Gastroesophageal sphincter (tissue), 4 donors: Measurements from ENCODE around the gene FAM20A. TPM values are rescaled to one million over a fixed set of nuclear protein-coding genes. Genes with fewer than 3 reads are reported as not detected.
A peak's percentile ranks its signal among the peaks of the same experiment; 100 is the strongest.

Source experiments
- ATAC-seq: fragments of 150-250 bp; one replicate; pipeline ENCODE4 v1.9.1; 2016; ENCODE audit warnings: mild to moderate bottlenecking, moderate library complexity
- H3K27ac ChIP-seq, 4 donors: fragments of 200-600 bp; sonication (generic) in 3 of 4; 1 replicate in 3 of 4; 2 replicates in 1 of 4; pipeline ENCODE4 v1.5.1; 2016 to 2019
- H3K27me3 ChIP-seq: fragments of 200-600 bp; sonication (generic); one replicate; pipeline ENCODE4 v1.5.1; 2019
- H3K36me3 ChIP-seq, 2 donors: fragments of 200-600 bp; sonication (generic); one replicate each; pipeline ENCODE4 v1.5.1; 2019; ENCODE audit warnings: control low read depth in 1 of 2
- H3K4me1 ChIP-seq, 3 donors: fragments of 200-600 bp; sonication (generic); 1 replicate in 2 of 3; 2 replicates in 1 of 3; pipeline ENCODE4 v1.5.1; 2016 to 2019; ENCODE audit warnings: control low read depth in 2 of 3
- H3K4me3 ChIP-seq, 2 donors: fragments of 200-600 bp; sonication (generic); one replicate each; pipeline ENCODE4 v1.5.1; 2019; ENCODE audit warnings: mild to moderate bottlenecking in 1 of 2, moderate library complexity in 1 of 2
- H3K9me3 ChIP-seq, 3 donors: fragments of 200-600 bp; sonication (generic); one replicate each; pipeline ENCODE4 v1.5.1; 2017 to 2019; ENCODE audit warnings: control low read depth in 2 of 3
- CTCF ChIP-seq, 4 experiments: fragments of 200-600 bp in 2 of 4; fragments of 450-650 bp in 2 of 4; sonication (generic) in 1 of 4; IDR thresholded peaks; one replicate each; pipeline ENCODE4 v1.5.1; 2017 to 2019; ENCODE audit warnings: antibody characterized with exemption in 4 of 4, mild to moderate bottlenecking in 2 of 4, moderate library complexity in 2 of 4
- EP300 ChIP-seq: sonication (generic); formaldehyde crosslinking; IDR thresholded peaks from one replicate; pipeline ENCODE4 v1.6.1; 2017; ENCODE audit warnings: antibody characterized with exemption, mild to moderate bottlenecking
- POLR2A ChIP-seq, 2 donors: fragments of 450-650 bp; IDR thresholded peaks; one replicate each; pipeline ENCODE4 v1.6.1; 2017; ENCODE audit warnings: antibody characterized with exemption in 2 of 2, mild to moderate bottlenecking in 2 of 2, moderate library complexity in 1 of 2
- POLR2AphosphoS5 ChIP-seq: sonication (generic); formaldehyde crosslinking; IDR thresholded peaks from one replicate; pipeline ENCODE4 v1.6.1; 2017; ENCODE audit warnings: antibody characterized with exemption
- WGBS, 2 donors: methylation state at CpG; one replicate each; pipeline ENCODE4 v1.1.5; 2018; ENCODE audit warnings: low coverage in 1 of 2; 5-methylcytosine and 5-hydroxymethylcytosine counted together
- total RNA-seq, 4 donors: library from RNA; depleted of rRNA; stranded (reverse); fragments of >200 nt; gene quantifications; one replicate each; pipeline ENCODE4 v1.1.0, GENCODE V29; 2016

The FAM20A gene
- total RNA-seq, 4 donors from 2014 or later: 1.4 to 13.7 (median 2.9) TPM

DNA sequence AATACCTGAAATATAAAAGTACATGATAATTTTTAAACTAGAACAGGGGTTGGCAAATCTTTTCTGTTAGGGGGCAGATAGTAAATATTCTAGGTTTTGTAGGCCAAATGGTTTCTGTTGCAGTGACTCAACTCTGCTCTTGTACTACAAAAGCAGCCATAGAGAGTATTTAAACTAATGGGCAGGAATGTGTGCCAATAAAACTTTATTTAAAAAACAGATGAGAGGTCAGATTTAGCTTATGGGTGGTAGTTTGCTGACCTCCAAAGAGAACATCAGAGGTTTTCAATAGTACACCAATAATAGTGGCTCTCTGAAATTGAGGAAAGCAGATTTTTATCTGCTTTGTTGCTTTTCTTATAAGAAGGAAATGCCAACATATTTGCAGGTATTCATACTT, 15.2 kb upstream of the FAM20A start:
- ATAC-seq: no peak
- Histone ChIP-seq H3K9me3 (no peaks in the 10 kb centered on the region), H3K4me1 (no peaks in the 10 kb centered on the region), H3K27me3 (no peaks in the 10 kb centered on the region), H3K27ac (no peak overlapping the region), H3K36me3 (no peaks in the 10 kb centered on the region), H3K4me3 (no peak overlapping the region)
- TF ChIP-seq POLR2AphosphoS5 (no peak), EP300 (no peak), CTCF (IDR thresholded peaks at IDR 0.05) (no peak)

- 85 to 91% methylated on average over 5 of the region's 5 CpGs for WGBS, 2 donors
- no peak overlapping the region for H3K27ac ChIP-seq
- no peak overlapping the region for H3K4me3 ChIP-seq
- no peaks in the 10 kb centered on the region for H3K27me3 ChIP-seq
- no peaks in the 10 kb centered on the region for H3K4me1 ChIP-seq
- ATAC-seq: no peak
- peaks cover 0 to 16% (median 0%) of the 10 kb centered on the region in 3 donors for H3K9me3 ChIP-seq
- TF ChIP-seq POLR2A (IDR thresholded peaks at IDR 0.05): no peak
- TF ChIP-seq EP300: no peak
- TF ChIP-seq POLR2AphosphoS5: no peak
- TF ChIP-seq CTCF (IDR thresholded peaks at IDR 0.05): no peak
- H3K36me3 ChIP-seq: no peaks in the 10 kb centered on the region
Measured at GRCh38 chr17:68614718-68615117, 13.6 kb upstream of the FAM20A start.

DNA sequence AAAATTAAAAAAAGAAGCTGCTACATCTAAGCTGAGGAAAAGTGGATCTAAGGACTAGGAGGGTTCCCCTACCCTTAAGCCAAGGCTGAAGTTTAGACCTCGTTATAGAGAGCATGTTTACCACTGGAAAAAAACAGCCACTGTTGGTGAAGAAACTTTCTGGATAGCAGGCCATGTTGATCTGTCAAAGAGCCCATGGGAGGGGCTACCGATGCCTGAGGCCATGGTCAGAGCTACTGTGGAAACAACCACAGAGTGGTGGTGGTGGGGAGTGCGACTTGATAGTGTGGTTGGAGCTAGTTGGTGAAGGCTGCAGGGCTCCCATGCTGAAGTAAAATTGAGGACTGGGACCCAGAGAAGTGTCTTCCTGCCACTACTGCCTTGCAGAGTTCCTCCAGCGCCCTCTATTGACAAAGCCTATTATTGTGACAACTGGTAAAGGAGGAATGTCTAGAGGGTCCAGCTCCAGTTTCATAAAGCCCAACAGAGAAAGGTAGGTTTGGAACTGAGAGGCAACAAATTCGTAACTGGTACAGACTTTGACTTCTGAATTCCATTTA, 12.7 kb upstream of the FAM20A start:
- Histone ChIP-seq H3K27me3 (no peaks in the 10 kb centered on the region), H3K4me1 (no peaks in the 10 kb centered on the region), H3K4me3 (no peak overlapping the region), H3K36me3 (no peaks in the 10 kb centered on the region), H3K9me3 (peaks cover 0 to 25% (median 2%) of the 10 kb centered on the region in 3 donors), H3K27ac (no peak overlapping the region)
- peak; percentile 57 for ATAC-seq
- TF ChIP-seq CTCF (IDR thresholded peaks at IDR 0.05) (peak in 1 of 4 experiments; percentile 47), POLR2AphosphoS5 (no peak), POLR2A (IDR thresholded peaks at IDR 0.05) (no peak)
- 22 to 54% methylated on average over 4 to 5 of the region's 5 CpGs for WGBS, 2 donors

DNA sequence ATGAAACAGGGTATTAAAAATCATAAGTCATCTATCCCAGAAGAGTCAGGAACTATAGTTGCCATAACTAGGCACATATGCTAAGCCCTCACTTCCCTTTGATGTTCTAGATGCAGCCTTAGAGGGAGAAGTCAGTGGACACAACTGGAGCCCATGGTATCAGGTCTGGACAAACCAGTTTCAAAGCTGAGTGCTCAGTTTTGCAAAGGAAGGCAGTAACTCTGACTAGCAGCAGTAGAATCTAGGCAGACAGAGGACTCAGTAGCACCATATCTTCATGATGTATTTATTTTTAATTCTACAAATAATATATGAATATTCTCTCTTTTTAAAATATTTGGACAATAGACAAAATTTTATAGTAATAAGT, 11.7 kb upstream of the FAM20A start:
- H3K27ac ChIP-seq: no peak overlapping the region
- H3K9me3 ChIP-seq: peaks cover 2 to 34% (median 2%) of the 10 kb centered on the region in 3 donors
- no peaks in the 10 kb centered on the region for H3K36me3 ChIP-seq
- no peaks in the 10 kb centered on the region for H3K4me1 ChIP-seq
- no peak for ATAC-seq
- no peak overlapping the region for H3K4me3 ChIP-seq
- no peaks in the 10 kb centered on the region for H3K27me3 ChIP-seq
- TF ChIP-seq CTCF (IDR thresholded peaks at IDR 0.05) (no peak), POLR2AphosphoS5 (no peak), POLR2A (IDR thresholded peaks at IDR 0.05) (no peak), EP300 (no peak)

DNA sequence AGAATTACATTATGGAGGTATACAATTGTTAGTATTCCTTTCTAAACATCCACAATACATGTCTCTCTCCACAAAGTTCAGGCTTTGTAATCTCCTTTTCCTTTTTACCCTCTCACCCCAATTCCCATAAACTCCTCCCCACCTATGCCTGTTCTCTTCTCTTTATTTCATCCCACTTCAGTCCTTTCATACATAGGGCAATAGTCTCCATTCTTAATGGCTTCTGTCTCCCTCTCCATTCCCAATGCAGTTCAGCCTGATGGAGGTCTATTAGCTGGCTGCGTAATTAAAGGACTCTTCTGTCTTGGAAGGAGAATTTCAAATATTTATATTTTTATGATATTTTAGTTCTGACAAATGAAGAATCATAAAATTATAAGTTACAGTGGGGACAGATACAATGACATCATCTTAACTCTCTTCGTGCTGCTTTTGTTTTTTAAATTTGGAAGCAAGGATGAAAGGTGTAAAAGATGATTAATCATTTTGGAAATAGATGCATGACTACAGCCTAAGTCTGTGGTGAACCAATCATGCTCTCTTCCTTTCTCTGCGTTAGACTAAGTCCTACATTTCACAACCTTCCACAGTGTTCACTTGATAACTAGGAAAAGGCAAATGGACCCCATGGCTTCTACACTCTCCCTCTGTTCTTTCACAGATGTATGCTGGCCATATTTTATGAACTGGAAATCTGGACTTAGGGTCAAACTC, 11.2 kb upstream of the FAM20A start:
- no peak for ATAC-seq
- Histone ChIP-seq H3K27ac (no peak overlapping the region), H3K4me3 (no peak overlapping the region), H3K9me3 (peaks cover 2 to 39% (median 2%) of the 10 kb centered on the region in 3 donors), H3K36me3 (no peaks in the 10 kb centered on the region), H3K4me1 (no peaks in the 10 kb centered on the region), H3K27me3 (no peaks in the 10 kb centered on the region)
- TF ChIP-seq CTCF (IDR thresholded peaks at IDR 0.05) (no peak), POLR2A (IDR thresholded peaks at IDR 0.05) (no peak), POLR2AphosphoS5 (no peak), EP300 (no peak)
- 40 to 42% methylated on average over 3 of the region's 3 CpGs for WGBS, 2 donors
